GM12878 (cell line): ENCODE measurements around the gene TRABD2B.

Experiments
- ASH2L ChIP-seq: fragments of 300-600, 200-600 bp; sonication (generic); IDR thresholded peaks from 2 replicates; pipeline ENCODE4 v1.6.1; 2017; ENCODE audit warnings: low read depth, mild to moderate bottlenecking, borderline replicate concordance
- LARP7 ChIP-seq: fragments of 450-650 bp; IDR thresholded peaks from 2 replicates; pipeline ENCODE4 v1.6.1; 2017; ENCODE audit warnings: mild to moderate bottlenecking
- MXI1 ChIP-seq: fragments of 150-350 bp; IDR thresholded peaks from 2 replicates; pipeline ENCODE4 v1.6.1; 2011; ENCODE audit warnings: low read depth, mild to moderate bottlenecking, inconsistent platforms, low read length, improper control_type of control experiment
- TARDBP ChIP-seq: IDR thresholded peaks from 2 replicates; pipeline ENCODE4 v1.6.1; 2016; ENCODE audit warnings: borderline replicate concordance
- TF ChIP-seq, protein P1 (sequence below), 3 experiments: IDR thresholded peaks in 2 of 3; conservative IDR thresholded peaks in 1 of 3; 2 replicates each; pipeline ENCODE4 v1.5.1; 2011; ENCODE audit warnings: low read depth in 3 of 3, low read length in 3 of 3, mild to moderate bottlenecking in 3 of 3, control low read depth in 2 of 3, moderate library complexity in 2 of 3, inconsistent platforms in 1 of 3, mixed read lengths in 1 of 3; ENCODE audit not compliant: control insufficient read depth in 2 of 3, insufficient read depth in 1 of 3; ENCODE audit errors: extremely low read depth in 1 of 3

DNA sequence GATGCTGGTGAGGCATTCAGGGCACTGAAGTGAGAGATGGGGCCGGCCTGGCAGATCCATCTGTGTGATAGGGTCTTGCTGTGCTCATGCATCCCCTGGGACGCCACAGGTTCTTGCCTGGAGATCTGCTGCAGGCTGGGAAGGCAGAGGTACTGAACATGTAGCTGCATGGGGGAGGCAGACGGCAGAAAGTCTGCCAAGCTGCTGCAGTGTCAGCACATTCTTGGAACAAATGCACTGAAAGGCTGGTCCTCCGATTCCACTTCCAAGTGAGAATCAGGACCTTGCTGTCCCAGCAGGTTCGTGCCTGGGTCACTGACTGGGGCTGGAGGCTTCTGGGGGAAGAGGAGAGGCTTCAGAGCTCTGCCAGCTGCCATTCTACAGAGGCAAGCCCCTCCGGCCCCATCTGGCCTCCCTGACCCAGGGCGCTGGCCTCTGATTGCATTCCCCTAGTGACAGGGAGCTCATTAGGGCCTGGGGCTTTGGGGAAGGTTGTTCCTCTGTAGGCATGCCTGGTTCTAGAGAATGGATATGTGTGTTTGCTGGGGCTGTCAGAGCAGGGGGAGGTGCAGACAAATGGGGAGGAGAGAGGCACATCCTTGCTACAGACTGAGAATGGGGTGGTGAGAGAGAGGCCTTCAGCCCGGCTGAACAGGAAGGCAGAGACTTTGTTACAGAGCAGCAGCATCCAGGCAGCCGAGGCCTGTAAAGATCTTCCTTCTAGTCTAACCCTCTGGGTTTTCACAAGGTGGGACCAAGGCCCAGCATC, 174.0 kb downstream of the TRABD2B start:
- TF ChIP-seq, protein P1, sequence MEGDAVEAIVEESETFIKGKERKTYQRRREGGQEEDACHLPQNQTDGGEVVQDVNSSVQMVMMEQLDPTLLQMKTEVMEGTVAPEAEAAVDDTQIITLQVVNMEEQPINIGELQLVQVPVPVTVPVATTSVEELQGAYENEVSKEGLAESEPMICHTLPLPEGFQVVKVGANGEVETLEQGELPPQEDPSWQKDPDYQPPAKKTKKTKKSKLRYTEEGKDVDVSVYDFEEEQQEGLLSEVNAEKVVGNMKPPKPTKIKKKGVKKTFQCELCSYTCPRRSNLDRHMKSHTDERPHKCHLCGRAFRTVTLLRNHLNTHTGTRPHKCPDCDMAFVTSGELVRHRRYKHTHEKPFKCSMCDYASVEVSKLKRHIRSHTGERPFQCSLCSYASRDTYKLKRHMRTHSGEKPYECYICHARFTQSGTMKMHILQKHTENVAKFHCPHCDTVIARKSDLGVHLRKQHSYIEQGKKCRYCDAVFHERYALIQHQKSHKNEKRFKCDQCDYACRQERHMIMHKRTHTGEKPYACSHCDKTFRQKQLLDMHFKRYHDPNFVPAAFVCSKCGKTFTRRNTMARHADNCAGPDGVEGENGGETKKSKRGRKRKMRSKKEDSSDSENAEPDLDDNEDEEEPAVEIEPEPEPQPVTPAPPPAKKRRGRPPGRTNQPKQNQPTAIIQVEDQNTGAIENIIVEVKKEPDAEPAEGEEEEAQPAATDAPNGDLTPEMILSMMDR (IDR thresholded peaks at IDR 0.05 in 2 of 3, conservative IDR thresholded peaks at IDR 0.05 in 1 of 3; ENCODE audit: control insufficient read depth in 2 of 3, extremely low read depth in 1 of 3, insufficient read depth in 1 of 3, low read depth in 3 of 3, low read length in 3 of 3), result no peak
- no peak for TF ChIP-seq TARDBP
- no peak for TF ChIP-seq MXI1
- no peak for TF ChIP-seq ASH2L
- no peak for TF ChIP-seq LARP7
